ENCODE results near the gene NRIP1.

NRIP1 gene, protein sequence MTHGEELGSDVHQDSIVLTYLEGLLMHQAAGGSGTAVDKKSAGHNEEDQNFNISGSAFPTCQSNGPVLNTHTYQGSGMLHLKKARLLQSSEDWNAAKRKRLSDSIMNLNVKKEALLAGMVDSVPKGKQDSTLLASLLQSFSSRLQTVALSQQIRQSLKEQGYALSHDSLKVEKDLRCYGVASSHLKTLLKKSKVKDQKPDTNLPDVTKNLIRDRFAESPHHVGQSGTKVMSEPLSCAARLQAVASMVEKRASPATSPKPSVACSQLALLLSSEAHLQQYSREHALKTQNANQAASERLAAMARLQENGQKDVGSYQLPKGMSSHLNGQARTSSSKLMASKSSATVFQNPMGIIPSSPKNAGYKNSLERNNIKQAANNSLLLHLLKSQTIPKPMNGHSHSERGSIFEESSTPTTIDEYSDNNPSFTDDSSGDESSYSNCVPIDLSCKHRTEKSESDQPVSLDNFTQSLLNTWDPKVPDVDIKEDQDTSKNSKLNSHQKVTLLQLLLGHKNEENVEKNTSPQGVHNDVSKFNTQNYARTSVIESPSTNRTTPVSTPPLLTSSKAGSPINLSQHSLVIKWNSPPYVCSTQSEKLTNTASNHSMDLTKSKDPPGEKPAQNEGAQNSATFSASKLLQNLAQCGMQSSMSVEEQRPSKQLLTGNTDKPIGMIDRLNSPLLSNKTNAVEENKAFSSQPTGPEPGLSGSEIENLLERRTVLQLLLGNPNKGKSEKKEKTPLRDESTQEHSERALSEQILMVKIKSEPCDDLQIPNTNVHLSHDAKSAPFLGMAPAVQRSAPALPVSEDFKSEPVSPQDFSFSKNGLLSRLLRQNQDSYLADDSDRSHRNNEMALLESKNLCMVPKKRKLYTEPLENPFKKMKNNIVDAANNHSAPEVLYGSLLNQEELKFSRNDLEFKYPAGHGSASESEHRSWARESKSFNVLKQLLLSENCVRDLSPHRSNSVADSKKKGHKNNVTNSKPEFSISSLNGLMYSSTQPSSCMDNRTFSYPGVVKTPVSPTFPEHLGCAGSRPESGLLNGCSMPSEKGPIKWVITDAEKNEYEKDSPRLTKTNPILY (N-terminal part only)

DNA sequence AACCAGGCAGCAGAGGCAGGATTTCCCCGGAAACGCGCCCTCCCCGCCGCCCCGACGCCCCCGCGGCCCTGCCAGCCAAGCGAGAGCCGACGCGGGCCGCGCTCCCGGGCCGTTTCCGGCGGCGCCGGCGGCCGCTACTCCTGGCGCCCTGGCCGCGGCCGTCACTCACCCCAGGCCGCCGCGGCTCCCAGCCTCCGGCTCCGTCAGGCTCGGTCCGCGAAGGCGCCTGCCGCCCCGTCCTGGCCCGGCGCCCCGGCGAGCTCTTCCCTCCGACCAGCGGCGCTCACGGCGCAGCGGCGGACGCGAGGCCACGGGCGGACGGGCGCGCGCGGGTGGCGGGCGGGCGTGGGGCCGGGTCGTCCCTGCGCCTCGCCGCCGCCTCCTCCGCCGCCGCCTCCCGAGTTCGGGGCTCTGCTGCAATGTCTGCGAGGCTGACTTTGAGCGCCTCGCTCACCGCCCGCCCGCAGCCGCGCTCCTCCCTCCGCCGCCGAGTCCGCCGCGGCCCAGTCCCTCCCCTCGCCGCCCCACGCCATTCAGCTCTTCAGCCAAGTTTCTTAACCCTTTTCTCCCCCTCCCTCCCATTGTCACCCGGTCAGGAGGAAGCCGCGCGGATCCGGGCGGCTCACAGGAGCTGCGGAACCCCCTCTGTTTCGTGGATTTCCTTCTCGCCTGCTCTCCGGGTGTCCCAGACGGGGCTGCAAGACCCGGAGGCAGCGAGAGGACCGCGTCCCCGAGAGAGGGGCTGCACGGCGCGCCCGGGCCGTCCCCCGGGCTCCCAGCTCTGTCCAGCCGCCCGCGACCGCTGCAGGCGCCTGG lies at the start of gene NRIP1:
TSS of gene NRIP1 (minus strand) at position 425 of the 816 bp plus-strand sequence. CDS start 96,808 bp downstream, outside the sequence.
- Histone ChIP-seq H3K4me3 (replicated peaks; ENCODE audit: low read depth, low read length) (peak within 1 kb of the TSS; percentile 64), H3K27me3 (replicated peaks; ENCODE audit: control insufficient read depth, insufficient read depth, low read length) (no peaks in the 10 kb centered on the region; the same call in none of the 2 replicates), H3K36me3 (ENCODE audit: control insufficient read depth, insufficient read depth, low read length) (no peaks in the 10 kb centered on the region)
- TF ChIP-seq, protein P1, sequence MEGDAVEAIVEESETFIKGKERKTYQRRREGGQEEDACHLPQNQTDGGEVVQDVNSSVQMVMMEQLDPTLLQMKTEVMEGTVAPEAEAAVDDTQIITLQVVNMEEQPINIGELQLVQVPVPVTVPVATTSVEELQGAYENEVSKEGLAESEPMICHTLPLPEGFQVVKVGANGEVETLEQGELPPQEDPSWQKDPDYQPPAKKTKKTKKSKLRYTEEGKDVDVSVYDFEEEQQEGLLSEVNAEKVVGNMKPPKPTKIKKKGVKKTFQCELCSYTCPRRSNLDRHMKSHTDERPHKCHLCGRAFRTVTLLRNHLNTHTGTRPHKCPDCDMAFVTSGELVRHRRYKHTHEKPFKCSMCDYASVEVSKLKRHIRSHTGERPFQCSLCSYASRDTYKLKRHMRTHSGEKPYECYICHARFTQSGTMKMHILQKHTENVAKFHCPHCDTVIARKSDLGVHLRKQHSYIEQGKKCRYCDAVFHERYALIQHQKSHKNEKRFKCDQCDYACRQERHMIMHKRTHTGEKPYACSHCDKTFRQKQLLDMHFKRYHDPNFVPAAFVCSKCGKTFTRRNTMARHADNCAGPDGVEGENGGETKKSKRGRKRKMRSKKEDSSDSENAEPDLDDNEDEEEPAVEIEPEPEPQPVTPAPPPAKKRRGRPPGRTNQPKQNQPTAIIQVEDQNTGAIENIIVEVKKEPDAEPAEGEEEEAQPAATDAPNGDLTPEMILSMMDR (IDR thresholded peaks at IDR 0.05; ENCODE audit: insufficient read depth, low read length, poor library complexity, severe bottlenecking), result no peak
- peak; percentile 90 for DNase-seq (ENCODE audit: extremely low read depth, insufficient read length)

DNA sequence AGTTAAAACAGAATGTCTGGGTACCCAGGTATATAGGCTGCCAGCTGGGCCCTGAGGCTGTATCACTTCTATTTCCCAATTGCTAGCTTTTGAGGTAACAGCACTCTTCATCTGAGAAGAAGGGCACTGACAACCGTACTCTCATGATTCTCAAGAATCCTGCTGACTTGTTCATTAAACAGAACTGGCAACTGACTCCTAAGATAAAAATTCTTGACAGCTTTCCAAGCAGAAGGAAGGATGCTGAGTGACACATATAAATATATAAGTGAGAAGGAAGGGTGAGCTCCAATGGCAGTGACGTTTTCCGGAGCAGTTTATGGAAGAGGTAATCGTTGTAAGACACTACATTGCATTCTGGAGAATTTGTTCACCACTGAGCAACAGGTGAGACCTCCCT lies 48.1 kb upstream of the NRIP1 start:
- Histone ChIP-seq H3K4me3 (replicated peaks; ENCODE audit: low read depth, low read length) (no peak overlapping the region), H3K27me3 (replicated peaks; ENCODE audit: control insufficient read depth, insufficient read depth, low read length) (no peaks in the 10 kb centered on the region), H3K36me3 (ENCODE audit: control insufficient read depth, insufficient read depth, low read length) (no peaks in the 10 kb centered on the region)
- DNase-seq (ENCODE audit: extremely low read depth, insufficient read length), result no peak
- TF ChIP-seq, protein P1 (IDR thresholded peaks at IDR 0.05; ENCODE audit: insufficient read depth, low read length, poor library complexity, severe bottlenecking), result no peak

DNA sequence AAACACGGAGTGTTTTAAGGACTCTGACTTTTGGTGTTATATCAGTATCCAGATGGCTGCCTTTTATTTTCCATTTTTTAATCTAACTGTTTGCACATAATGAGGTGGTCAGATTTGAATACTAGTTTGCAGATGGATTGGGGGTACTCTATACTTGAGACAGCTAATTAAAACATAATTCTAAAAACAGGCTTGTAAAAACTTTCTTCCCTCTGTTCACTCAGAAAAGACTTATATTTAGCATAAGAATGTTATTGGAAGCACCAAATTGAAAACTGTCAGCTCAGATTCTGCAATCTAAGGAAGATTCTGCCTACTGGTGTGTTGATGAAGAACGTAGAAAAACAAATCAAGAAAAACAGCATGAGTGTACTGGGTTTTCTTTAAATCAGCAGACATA lies 44.0 kb upstream of the NRIP1 start:
- Histone ChIP-seq H3K4me3 (replicated peaks; ENCODE audit: low read depth, low read length) (no peak overlapping the region), H3K36me3 (ENCODE audit: control insufficient read depth, insufficient read depth, low read length) (no peaks in the 10 kb centered on the region), H3K27me3 (replicated peaks; ENCODE audit: control insufficient read depth, insufficient read depth, low read length) (no peaks in the 10 kb centered on the region)
- TF ChIP-seq, protein P1 (IDR thresholded peaks at IDR 0.05; ENCODE audit: insufficient read depth, low read length, poor library complexity, severe bottlenecking), result no peak
- DNase-seq (ENCODE audit: extremely low read depth, insufficient read length), result no peak

DNA sequence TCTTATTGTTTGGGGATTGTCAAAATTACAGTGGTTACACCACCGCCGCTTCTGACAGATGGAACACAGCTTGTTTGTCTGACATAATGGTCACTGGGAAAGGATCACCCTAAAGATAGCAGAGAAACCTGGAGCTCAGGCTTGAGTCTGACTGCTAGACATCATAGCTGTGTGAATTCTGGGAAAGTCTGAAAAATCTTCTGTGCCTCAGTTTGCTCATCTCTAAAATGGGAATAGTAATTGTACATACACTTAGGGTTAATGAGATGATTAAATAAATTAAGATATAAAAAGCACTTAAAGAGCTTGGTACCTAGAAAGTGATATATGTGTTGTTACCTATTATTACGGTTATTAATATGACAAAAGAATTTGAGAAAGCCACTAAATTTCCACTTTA lies 39.7 kb upstream of the NRIP1 start:
- TF ChIP-seq, protein P1 (IDR thresholded peaks at IDR 0.05; ENCODE audit: insufficient read depth, low read length, poor library complexity, severe bottlenecking), result no peak
- no peak for DNase-seq (ENCODE audit: extremely low read depth, insufficient read length)
- Histone ChIP-seq H3K27me3 (replicated peaks; ENCODE audit: control insufficient read depth, insufficient read depth, low read length) (no peaks in the 10 kb centered on the region), H3K4me3 (replicated peaks; ENCODE audit: low read depth, low read length) (no peak overlapping the region), H3K36me3 (ENCODE audit: control insufficient read depth, insufficient read depth, low read length) (no peaks in the 10 kb centered on the region)

DNA sequence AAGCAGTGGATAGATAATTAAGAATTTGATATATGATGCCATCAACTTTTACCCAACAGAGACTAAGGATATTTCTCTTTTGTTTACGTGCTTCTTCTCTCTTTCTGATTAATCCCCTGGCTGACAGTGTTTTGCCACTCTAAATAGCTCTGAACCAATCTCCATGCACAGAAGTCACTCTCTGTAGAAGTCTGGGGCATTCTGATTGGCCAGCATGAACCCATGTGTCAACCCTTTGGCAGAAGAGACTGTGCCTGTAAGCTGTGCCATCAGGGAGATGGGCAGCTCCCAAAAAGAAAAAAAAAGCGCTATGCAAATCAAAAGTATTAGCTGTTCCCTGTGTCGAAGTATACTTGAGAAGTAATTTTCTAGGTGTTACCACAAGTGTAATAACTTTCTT lies 34.1 kb upstream of the NRIP1 start:
- TF ChIP-seq, protein P1 (IDR thresholded peaks at IDR 0.05; ENCODE audit: insufficient read depth, low read length, poor library complexity, severe bottlenecking), result no peak
- H3K36me3 ChIP-seq (ENCODE audit: control insufficient read depth, insufficient read depth, low read length), result no peaks in the 10 kb centered on the region
- no peaks in the 10 kb centered on the region for H3K27me3 ChIP-seq (replicated peaks; ENCODE audit: control insufficient read depth, insufficient read depth, low read length)
- no peak overlapping the region for H3K4me3 ChIP-seq (replicated peaks; ENCODE audit: low read depth, low read length)
- DNase-seq (ENCODE audit: extremely low read depth, insufficient read length), result no peak
